ENCODE measurements around the gene ZNF521. TPM values are rescaled to one million over a fixed set of nuclear protein-coding genes. Genes with fewer than 3 reads are reported as not detected.

Gene ZNF521
- total RNA-seq, 3 donors from 2014 or later: 3.2 to 11.6 (median 7.9) TPM

GRCh38 chr18:25351280-25351775 is 638 bp downstream of the ZNF521 start:
- no peaks in the 10 kb centered on the region for H3K9me3 ChIP-seq
- TF ChIP-seq CTCF (IDR thresholded peaks at IDR 0.05): no peak
- DNase-seq: no peak
- H3K36me3 ChIP-seq (ENCODE audit: low read depth): no peaks in the 10 kb centered on the region
- intact Hi-C loops (cut with DNase I, micrococcal nuclease): loop anchor here in 1 of 2 donors (5.0 to 10.0 kb wide), 2 partner anchors 153 to 474 kb away; no protein-coding TSS in a partner anchor
- H3K4me3 ChIP-seq: peak overlapping the region; percentile 19
- peaks cover 10% of the 10 kb centered on the region for H3K4me1 ChIP-seq (ENCODE audit: low read depth)
- ATAC-seq: no peak

DNA sequence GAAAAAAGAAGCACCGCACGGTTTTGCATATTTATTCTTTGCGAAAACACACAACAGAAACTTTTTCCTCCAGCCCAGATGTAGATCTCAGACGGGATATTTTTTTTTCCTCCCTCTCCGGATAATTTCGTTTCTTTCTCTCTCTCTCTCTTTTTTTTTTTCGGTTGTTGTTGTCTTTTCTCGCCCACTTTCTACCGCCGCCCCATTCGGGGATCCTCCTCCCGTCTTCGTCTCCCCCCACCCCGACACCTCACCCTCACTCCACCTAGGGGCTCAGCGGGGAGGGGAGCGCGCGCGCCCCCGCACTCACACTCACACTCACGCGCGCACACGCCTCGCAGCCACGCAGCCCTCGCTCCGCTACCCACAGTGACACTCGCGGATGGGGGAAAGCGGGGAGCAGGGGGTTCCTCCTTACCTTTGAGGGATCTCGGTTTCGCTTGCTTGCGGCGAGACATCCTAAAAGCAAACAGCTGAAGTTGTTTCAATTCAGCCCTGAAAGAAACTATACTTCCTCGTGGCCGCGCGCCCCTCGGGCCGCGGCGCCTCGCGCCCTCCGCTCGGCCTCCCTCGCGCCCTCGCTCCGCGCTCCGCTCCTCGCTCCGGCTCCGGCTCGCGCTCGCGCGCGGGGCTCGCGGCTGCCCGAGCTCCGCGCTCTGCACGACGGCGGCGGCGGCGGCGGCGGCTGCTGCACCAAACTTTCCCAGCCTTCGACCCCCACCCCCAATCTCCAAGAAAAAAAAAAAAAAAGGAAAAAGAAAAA is 1.3 kb downstream of the ZNF521 start:
- intact Hi-C loops (cut with DNase I, micrococcal nuclease): loop anchor here in 1 of 2 donors (5.0 to 10.0 kb wide), 2 partner anchors 154 to 473 kb away; no protein-coding TSS in a partner anchor
- H3K9me3 ChIP-seq: no peaks in the 10 kb centered on the region
- DNase-seq: peak; percentile 17 to 51 (median 37)
- ATAC-seq: peak; percentile 47
- TF ChIP-seq CTCF (IDR thresholded peaks at IDR 0.05): no peak
- peak overlapping the region; percentile 3 for H3K4me3 ChIP-seq
- H3K4me1 ChIP-seq (ENCODE audit: low read depth): peaks cover 10% of the 10 kb centered on the region
- no peaks in the 10 kb centered on the region for H3K36me3 ChIP-seq (ENCODE audit: low read depth)

DNA sequence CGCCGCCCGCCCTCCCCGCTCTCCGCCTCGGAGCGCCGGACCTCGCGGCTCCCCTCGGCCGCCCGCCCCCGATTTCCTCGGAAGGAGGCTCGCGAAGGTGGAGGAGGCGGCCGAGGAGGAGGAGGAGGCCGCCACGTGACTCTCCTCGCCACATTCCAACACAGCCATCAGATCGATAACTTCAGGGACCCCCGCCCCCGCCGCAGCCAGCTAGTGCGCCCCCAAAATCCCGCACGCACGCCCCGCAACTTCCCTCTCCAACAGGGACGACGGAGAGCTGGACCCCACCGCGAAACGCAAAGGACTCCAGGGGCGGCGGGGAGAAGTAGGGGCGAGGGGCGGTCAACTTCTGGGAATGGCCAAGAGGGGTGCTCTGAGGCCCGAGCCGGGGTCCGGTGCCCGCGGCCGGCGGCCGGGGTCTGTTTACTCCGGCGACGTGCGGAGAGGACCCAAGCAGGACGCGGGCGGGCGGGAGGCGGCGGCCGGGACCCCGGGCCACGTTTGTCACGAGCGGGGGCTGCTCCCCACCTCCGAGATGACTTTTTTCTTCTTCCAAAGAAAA is 2.0 kb downstream of the ZNF521 start:
- TF ChIP-seq CTCF (IDR thresholded peaks at IDR 0.05): no peak
- no peak for DNase-seq
- ATAC-seq: no peak
- Histone ChIP-seq H3K9me3 (no peaks in the 10 kb centered on the region), H3K4me1 (ENCODE audit: low read depth) (peaks cover 10% of the 10 kb centered on the region), H3K4me3 (no peak overlapping the region), H3K36me3 (ENCODE audit: low read depth) (no peaks in the 10 kb centered on the region)
- intact Hi-C loops (cut with DNase I, micrococcal nuclease): loop anchor here in 1 of 2 donors (5.0 to 10.0 kb wide), 2 partner anchors 155 to 473 kb away; no protein-coding TSS in a partner anchor

DNA sequence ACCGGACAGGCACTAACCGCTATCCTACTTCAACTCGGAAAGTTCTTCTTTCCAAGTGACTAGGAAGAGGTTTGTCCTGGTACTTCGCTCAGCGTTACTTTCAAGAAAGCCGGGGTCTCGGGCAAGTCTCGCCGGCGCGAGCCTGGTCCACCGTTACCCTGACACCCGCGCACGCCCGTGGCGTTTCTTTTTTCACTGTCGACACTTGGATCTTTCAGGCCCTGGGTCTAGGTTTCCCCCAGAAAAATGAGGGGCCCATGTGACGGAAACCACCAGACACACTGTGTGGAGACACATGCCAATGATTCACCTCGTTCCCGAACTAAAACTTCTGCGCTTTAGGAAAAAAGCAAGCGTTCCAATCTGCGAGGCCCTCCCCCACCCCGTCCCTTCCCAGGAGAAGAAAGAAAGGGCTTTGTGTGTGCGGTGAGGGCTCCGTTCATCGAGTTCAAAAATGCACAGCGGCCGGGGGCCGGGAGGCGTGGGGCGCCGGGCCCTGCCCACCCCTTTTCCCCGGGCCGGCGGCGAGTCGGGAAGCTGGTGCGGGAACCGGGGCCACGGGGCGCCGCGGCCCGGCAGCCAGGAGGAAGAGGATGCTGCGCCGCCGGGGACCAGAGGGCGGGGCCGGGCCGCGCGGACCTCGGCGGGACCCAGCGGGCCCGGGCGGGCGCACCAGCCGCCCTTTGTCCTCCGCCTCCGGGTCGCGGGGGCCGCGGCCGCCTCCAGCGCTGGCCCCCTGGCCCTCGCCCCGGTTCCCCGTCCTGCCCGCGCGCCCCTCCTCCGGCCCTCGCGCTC is 2.6 kb downstream of the ZNF521 start:
- no peaks in the 10 kb centered on the region for H3K9me3 ChIP-seq
- no peak for TF ChIP-seq CTCF (IDR thresholded peaks at IDR 0.05)
- ATAC-seq: peak; percentile 22
- no peaks in the 10 kb centered on the region for H3K36me3 ChIP-seq (ENCODE audit: low read depth)
- H3K4me1 ChIP-seq (ENCODE audit: low read depth): peaks cover 10% of the 10 kb centered on the region
- intact Hi-C loops (cut with DNase I, micrococcal nuclease): no loop called here
- no peak overlapping the region for H3K4me3 ChIP-seq
- peak in 2 of 3 donors; percentile 7 to 29 for DNase-seq

DNA sequence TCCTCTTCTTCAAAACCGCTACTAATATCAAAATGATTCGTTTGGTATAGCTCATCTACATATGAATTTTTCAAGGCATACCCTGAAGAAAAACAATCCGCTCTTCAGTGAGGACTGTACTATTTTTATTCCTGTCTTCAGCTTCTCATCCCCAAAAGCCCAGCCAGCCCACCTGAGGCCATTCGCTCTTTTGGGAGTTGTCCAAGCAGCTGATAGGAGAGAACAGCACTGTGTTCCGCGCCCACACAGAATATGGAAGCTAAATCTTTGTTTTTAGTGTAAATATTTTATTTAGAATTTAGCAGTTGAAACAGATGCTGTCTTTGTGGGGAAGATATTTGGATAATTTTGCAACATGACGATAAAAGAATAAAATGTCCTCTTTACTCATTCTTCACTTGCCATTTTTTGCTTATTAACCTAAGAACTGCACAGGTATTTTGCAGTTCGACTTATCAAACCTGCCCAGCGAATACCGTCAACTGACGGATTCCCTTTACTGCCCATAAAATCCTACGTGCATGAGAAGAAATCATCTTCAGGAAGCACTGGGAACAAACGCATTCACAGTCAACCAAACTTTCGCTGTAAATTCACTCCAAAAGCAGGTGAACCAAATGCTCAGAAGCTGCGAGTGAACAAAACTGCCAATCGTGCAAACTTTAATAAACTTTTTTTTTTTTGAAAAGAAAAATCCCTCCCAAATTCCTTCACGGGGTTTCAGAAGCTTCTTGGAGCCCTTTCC is 3.4 kb downstream of the ZNF521 start:
- ATAC-seq: no peak
- TF ChIP-seq CTCF (IDR thresholded peaks at IDR 0.05): no peak
- Histone ChIP-seq H3K9me3 (no peaks in the 10 kb centered on the region), H3K4me1 (ENCODE audit: low read depth) (peaks cover 10% of the 10 kb centered on the region), H3K36me3 (ENCODE audit: low read depth) (no peaks in the 10 kb centered on the region), H3K4me3 (no peak overlapping the region)
- DNase-seq: no peak
- intact Hi-C loops (cut with DNase I, micrococcal nuclease): no loop called here
